ENCODE measurements around the gene E2F1.

DNA sequence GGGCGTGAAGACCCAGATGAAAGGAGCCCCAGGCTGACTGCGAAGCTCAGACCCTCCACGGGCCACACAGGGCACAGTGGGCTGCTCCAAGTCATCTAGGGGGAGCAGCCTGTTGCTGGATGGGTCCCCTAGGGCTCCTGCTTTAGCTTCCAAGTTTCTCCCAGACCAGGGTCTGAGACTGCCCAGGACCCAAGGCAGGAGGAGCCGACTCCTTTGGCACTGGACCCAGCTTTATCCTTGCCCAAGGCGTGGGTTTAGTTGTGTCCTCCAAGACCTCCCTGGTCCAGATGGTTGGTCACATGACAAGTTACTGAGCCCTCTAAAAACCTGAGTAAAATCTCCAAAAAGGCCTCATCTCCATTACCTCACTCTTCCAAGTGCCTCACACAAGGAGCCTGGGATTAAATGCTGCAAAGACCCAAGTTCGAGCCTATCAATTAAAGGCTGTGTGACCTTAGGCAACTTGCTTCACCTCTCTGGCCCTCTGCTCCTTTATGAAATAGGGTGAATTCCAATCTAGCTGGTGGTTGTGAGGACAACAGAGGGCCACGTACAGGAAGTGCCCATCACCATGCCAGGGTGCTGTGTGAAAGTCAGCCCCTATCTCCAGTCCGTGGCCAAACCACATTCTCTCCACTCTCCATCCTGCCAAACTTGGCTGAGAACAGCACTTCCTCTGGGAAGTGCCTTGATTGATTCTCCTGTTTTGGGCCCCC lies 14.5 kb downstream of the E2F1 start:
- TF ChIP-seq EZH2 (IDR thresholded peaks at IDR 0.05; ENCODE audit: borderline replicate concordance, low read depth, low read length, severe bottlenecking): no peak
- no peak for TF ChIP-seq POLR2AphosphoS5 (IDR thresholded peaks at IDR 0.05; ENCODE audit: insufficient read depth, low read depth, low read length)
- TF ChIP-seq, protein P1, sequence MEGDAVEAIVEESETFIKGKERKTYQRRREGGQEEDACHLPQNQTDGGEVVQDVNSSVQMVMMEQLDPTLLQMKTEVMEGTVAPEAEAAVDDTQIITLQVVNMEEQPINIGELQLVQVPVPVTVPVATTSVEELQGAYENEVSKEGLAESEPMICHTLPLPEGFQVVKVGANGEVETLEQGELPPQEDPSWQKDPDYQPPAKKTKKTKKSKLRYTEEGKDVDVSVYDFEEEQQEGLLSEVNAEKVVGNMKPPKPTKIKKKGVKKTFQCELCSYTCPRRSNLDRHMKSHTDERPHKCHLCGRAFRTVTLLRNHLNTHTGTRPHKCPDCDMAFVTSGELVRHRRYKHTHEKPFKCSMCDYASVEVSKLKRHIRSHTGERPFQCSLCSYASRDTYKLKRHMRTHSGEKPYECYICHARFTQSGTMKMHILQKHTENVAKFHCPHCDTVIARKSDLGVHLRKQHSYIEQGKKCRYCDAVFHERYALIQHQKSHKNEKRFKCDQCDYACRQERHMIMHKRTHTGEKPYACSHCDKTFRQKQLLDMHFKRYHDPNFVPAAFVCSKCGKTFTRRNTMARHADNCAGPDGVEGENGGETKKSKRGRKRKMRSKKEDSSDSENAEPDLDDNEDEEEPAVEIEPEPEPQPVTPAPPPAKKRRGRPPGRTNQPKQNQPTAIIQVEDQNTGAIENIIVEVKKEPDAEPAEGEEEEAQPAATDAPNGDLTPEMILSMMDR (IDR thresholded peaks at IDR 0.05; ENCODE audit: extremely low read depth in 1 of 2, insufficient read depth in 1 of 2, low read depth in 1 of 2, low read length in 2 of 2): no peak
- TF ChIP-seq POLR2A (IDR thresholded peaks at IDR 0.05; ENCODE audit: low read depth, low read length): no peak
- no peak for TF ChIP-seq FOS (IDR thresholded peaks at IDR 0.05; ENCODE audit: borderline replicate concordance, insufficient read depth, low read length)
- no peak for TF ChIP-seq JUN (IDR thresholded peaks at IDR 0.05; ENCODE audit: borderline replicate concordance, insufficient read depth, insufficient read length, low read depth)
- no peak for TF ChIP-seq GATA2 (IDR thresholded peaks at IDR 0.05; ENCODE audit: insufficient read depth, insufficient read length, low read depth, low read length)
- no peak for TF ChIP-seq MYC (IDR thresholded peaks at IDR 0.05; ENCODE audit: low read depth, low read length)
